GM12874 (cell line): Measurements from ENCODE around the gene ADAM22.

Source experiments
- CTCF ChIP-seq: IDR thresholded peaks from 2 replicates; pipeline ENCODE4 v1.5.1; 2011; ENCODE audit warnings: low read depth, mild to moderate bottlenecking, control low read depth, low read length, moderate library complexity; ENCODE audit not compliant: insufficient read depth

Gene ADAM22

GRCh38 chr7:88167223-88167622, 233.2 kb downstream of the ADAM22 start:
- TF ChIP-seq CTCF = no peak

GRCh38 chr7:88167721-88168120, 233.7 kb downstream of the ADAM22 start:
- no peak for TF ChIP-seq CTCF

GRCh38 chr7:88169717-88170320, 235.8 kb downstream of the ADAM22 start:
- TF ChIP-seq CTCF = peak; percentile 32; the same call in 1 of the 2 replicates

GRCh38 chr7:88172842-88173241, 238.8 kb downstream of the ADAM22 start:
- no peak for TF ChIP-seq CTCF

GRCh38 chr7:88176190-88176589, 242.1 kb downstream of the ADAM22 start:
- TF ChIP-seq CTCF = no peak

GRCh38 chr7:88183051-88183450, 249.0 kb downstream of the ADAM22 start:
- TF ChIP-seq CTCF = no peak

GRCh38 chr7:88184848-88185304, 250.8 kb downstream of the ADAM22 start:
- TF ChIP-seq CTCF = no peak
